OCI-LY7 (cell line): ENCODE results near the gene ABCA3. TPM values are rescaled to one million over a fixed set of nuclear protein-coding genes. Genes with fewer than 3 reads are reported as not detected.
"Not testable (repeated sequence)": the region's sequence is repeated elsewhere in the genome, so short reads cannot be mapped to it uniquely, and the experiment has no call there.

Source experiments
- BruUV-seq: library from RNA; stranded (reverse); fragments of 400-500 nt; replicated peaks from 2 replicates; lab custom pipeline; 2021; lab: Mats Ljungman, UMichigan
- CTCF ChIA-PET: fragments of 300-600 bp; sonication (Branson Sonifier 250); formaldehyde crosslinking; loops from one replicate; lab custom pipeline; 2022; ENCODE audit warnings: antibody characterized with exemption; ENCODE audit not compliant: unreplicated experiment; lab: Charles Lee
- POLR2A ChIA-PET: fragments of 300-600 bp; sonication (Branson Sonifier 250); formaldehyde crosslinking; loops from one replicate; lab custom pipeline; 2022; ENCODE audit warnings: antibody characterized with exemption; lab: Charles Lee
- DNase-seq: peaks from one replicate; pipeline ENCODE4 v3.0.0-alpha.2; 2015; ENCODE audit warnings: low spot score
- H2AFZ ChIP-seq: fragments of 200-600 bp; sonication (generic), shearing (Covaris generic); 2 replicates; pipeline ENCODE4 v1.6.1; 2014; ENCODE audit warnings: mild to moderate bottlenecking, antibody characterized with exemption, low read length, moderate library complexity
- H3K27ac ChIP-seq: fragments of 200-600 bp; sonication (generic); 2 replicates; pipeline ENCODE4 v1.5.1; 2014; ENCODE audit warnings: mixed run types, low read depth, mild to moderate bottlenecking, moderate library complexity, low read length, inconsistent platforms; ENCODE audit not compliant: poor library complexity, severe bottlenecking
- H3K36me3 ChIP-seq: fragments of 200-600 bp; sonication (generic); 2 replicates; pipeline ENCODE4 v1.6.1; 2014; ENCODE audit warnings: mild to moderate bottlenecking, antibody characterized with exemption, low read length, moderate library complexity, mixed read lengths; ENCODE audit not compliant: insufficient read depth
- H3K4me1 ChIP-seq: fragments of 200-600 bp; sonication (generic); 2 replicates; pipeline ENCODE4 v1.5.1; 2014; ENCODE audit warnings: mild to moderate bottlenecking, low read length; ENCODE audit not compliant: insufficient read depth, poor library complexity, severe bottlenecking
- H3K4me2 ChIP-seq: fragments of 200-600 bp; sonication (generic); 2 replicates; pipeline ENCODE4 v1.6.1; 2014; ENCODE audit warnings: mild to moderate bottlenecking, low read length
- H3K4me3 ChIP-seq: fragments of 200-600 bp; sonication (generic); 2 replicates; pipeline ENCODE4 v1.5.1; 2014; ENCODE audit warnings: mild to moderate bottlenecking, low read depth, low read length; ENCODE audit not compliant: poor library complexity, severe bottlenecking
- H3K79me2 ChIP-seq: fragments of 200-600 bp; sonication (generic); 2 replicates; pipeline ENCODE4 v1.6.1; 2016; ENCODE audit warnings: low read depth, mild to moderate bottlenecking, low read length, moderate library complexity, mixed read lengths; ENCODE audit not compliant: insufficient read depth
- H3K9me2 ChIP-seq: fragments of 200-600 bp; sonication (generic); 2 replicates; pipeline ENCODE4 v1.6.1; 2016; ENCODE audit warnings: mild to moderate bottlenecking, low read length, mixed read lengths; ENCODE audit not compliant: insufficient read depth
- H3K9me3 ChIP-seq: fragments of 200-600 bp; sonication (generic); 2 replicates; pipeline ENCODE4 v1.6.1; 2014; ENCODE audit warnings: mild to moderate bottlenecking, mixed run types, low read length, mixed read lengths
- H4K20me1 ChIP-seq: fragments of 200-600 bp; sonication (generic); 2 replicates; pipeline ENCODE4 v1.6.1; 2014; ENCODE audit warnings: mild to moderate bottlenecking, antibody characterized with exemption, low read length, moderate library complexity, mixed read lengths; ENCODE audit not compliant: insufficient read depth
- EZH2phosphoT487 ChIP-seq: fragments of 200-600 bp; sonication (generic); IDR thresholded peaks from 2 replicates; pipeline ENCODE4 v1.6.1; 2018; ENCODE audit warnings: low read depth, borderline replicate concordance, mild to moderate bottlenecking, mixed run types, antibody characterized with exemption, low read length, moderate library complexity, mixed read lengths
- intact Hi-C: fragments of 100-400 bp; cut with micrococcal nuclease; formaldehyde crosslinking; loops from one replicate; pipeline ENCODE4 v1.10.0; 2022; ENCODE audit not compliant: unreplicated experiment
- total RNA-seq, 2 experiments: library from RNA; depleted of rRNA in 1 of 2; stranded (reverse); fragments of >200 nt in 1 of 2; shearing (Covaris generic) in 1 of 2; gene quantifications; 2 replicates each; pipeline ENCODE4 v1.2.3, GENCODE V29; 2014 to 2022
- TF ChIP-seq, protein P1 (sequence below): fragments of 200-600 bp; sonication (generic); conservative IDR thresholded peaks from 2 replicates; pipeline ENCODE4 v1.5.1; 2014; ENCODE audit warnings: mild to moderate bottlenecking, antibody characterized with exemption, low read length, moderate library complexity, mixed read lengths

Gene ABCA3
- total RNA-seq, 2 experiments from 2014 or later, result 0.23 TPM; not detected in 1

DNA sequence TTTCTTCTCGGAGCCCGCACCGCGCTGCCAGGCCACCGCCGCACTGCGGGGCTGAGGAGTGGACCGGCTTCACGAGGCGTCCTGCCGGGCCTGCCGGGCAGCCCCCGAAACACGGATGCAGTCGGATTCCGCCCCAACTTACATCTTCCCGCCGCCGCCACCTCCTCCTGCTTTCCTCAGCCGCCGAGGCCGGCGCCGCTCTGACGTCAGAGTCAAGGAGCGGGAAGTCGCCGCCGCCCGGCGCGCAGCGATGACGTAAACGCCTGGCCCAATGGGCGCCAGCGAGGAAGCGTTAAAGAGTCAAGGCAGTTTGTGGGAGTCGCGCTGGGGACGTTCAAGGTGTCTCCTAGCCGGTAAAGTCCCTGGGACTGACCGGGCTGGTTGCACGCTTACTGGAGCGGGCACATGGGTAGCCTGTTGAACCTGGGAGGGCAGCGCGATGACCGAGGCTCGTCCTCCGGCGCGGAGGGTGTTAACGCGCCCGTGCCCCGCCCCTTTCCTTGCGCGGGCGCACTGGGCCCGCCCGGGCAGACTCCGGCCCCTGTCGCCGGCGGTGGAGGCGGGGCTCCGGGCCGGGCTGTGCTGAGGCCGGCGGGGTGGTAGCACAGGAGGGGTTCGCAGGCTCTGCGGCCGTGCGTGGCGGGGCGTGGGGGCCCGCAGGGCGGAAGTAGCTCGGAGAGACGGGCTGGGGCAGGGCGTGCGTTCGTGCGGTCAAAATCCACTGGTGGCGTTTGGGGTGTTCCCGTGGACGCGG is 72.4 kb downstream of the ABCA3 start, which contains the start of gene RNPS1:
RNPS1 (minus strand) TSS at position 214 of the 754 bp plus-strand sequence. CDS start 3,483 bp downstream, outside the sequence.
- Histone ChIP-seq H3K27ac (peak within 1 kb of the TSS; percentile 74), H3K4me3 (peak within 1 kb of the TSS; percentile 80), H3K9me2 (no peaks in the 10 kb centered on the region), H2AFZ (peak within 1 kb of the TSS; percentile 53), H3K36me3 (peaks cover 41% of the 10 kb centered on the region), H3K79me2 (peaks cover 54% of the 10 kb centered on the region), H3K4me1 (peaks cover 31% of the 10 kb centered on the region), H4K20me1 (peaks cover 29% of the 10 kb centered on the region), H3K9me3 (no peaks in the 10 kb centered on the region), H3K4me2 (peak within 1 kb of the TSS; percentile 78)
- ChIA-PET CTCF (no interaction called here), POLR2A (interaction anchor here (0.5 kb wide), 1 partner anchor 113 kb away, joined by 3 read pairs; the partner anchor contains the start of gene TRAF7)
- peak; percentile 98 for DNase-seq
- no TSS peak for BruUV-seq
- intact Hi-C loops, result loop anchor here (2.0 kb wide), 1 partner anchor 113 kb away; the partner anchor contains the start of gene TRAF7
- TF ChIP-seq EZH2phosphoT487, result no peak
- TF ChIP-seq, protein P1, sequence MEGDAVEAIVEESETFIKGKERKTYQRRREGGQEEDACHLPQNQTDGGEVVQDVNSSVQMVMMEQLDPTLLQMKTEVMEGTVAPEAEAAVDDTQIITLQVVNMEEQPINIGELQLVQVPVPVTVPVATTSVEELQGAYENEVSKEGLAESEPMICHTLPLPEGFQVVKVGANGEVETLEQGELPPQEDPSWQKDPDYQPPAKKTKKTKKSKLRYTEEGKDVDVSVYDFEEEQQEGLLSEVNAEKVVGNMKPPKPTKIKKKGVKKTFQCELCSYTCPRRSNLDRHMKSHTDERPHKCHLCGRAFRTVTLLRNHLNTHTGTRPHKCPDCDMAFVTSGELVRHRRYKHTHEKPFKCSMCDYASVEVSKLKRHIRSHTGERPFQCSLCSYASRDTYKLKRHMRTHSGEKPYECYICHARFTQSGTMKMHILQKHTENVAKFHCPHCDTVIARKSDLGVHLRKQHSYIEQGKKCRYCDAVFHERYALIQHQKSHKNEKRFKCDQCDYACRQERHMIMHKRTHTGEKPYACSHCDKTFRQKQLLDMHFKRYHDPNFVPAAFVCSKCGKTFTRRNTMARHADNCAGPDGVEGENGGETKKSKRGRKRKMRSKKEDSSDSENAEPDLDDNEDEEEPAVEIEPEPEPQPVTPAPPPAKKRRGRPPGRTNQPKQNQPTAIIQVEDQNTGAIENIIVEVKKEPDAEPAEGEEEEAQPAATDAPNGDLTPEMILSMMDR, result no peak

DNA sequence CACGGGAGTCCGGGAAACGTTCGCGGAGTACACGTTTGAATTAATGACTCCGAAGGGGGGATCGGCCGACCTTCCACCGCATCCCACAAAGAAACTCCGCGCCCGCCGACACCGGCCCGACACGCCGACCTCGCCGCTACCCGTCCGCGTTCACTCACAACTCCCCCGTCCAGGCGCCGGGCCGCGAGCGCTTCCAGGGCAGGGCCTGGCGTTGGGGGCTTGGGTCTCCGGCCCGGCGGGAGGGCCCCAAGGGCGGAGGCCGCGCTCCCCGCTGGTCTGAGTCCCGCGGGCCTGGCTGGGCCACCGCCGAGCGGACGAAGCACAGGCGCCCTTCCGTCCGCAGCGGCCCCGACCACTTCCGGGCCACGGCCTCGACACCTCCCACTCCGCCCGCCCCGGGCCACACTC is 73.0 kb downstream of the ABCA3 start:
- H3K9me2 ChIP-seq, DNase-seq, intact Hi-C loops, H3K9me3 ChIP-seq, BruUV-seq, CTCF ChIA-PET, POLR2A ChIA-PET: not testable (repeated sequence)
- Histone ChIP-seq H3K4me3 (peak overlapping the region; percentile 80), H4K20me1 (peaks cover 29% of the 10 kb centered on the region), H3K36me3 (peaks cover 47% of the 10 kb centered on the region), H3K79me2 (peaks cover 60% of the 10 kb centered on the region), H3K4me2 (peak overlapping the region; percentile 78), H2AFZ (peak overlapping the region; percentile 53), H3K27ac (peak overlapping the region; percentile 74), H3K4me1 (peaks cover 31% of the 10 kb centered on the region)

GRCh38 chr16:2266887-2267286 is 73.6 kb downstream of the ABCA3 start:
- POLR2A ChIA-PET, BruUV-seq, H3K9me3 ChIP-seq, H3K9me2 ChIP-seq, H3K27ac ChIP-seq, CTCF ChIA-PET, intact Hi-C loops, H2AFZ ChIP-seq, DNase-seq: not testable (repeated sequence)
- Histone ChIP-seq H3K79me2 (peaks cover 64% of the 10 kb centered on the region), H4K20me1 (peaks cover 29% of the 10 kb centered on the region), H3K36me3 (peaks cover 53% of the 10 kb centered on the region), H3K4me1 (peaks cover 31% of the 10 kb centered on the region), H3K4me3 (peak overlapping the region; percentile 80), H3K4me2 (peak overlapping the region; percentile 78)

- H3K4me2 ChIP-seq, DNase-seq, H2AFZ ChIP-seq, H3K4me3 ChIP-seq, H3K9me3 ChIP-seq, H3K9me2 ChIP-seq, CTCF ChIA-PET, BruUV-seq, POLR2A ChIA-PET, intact Hi-C loops, H3K27ac ChIP-seq: not testable (repeated sequence)
- peaks cover 18% of the 10 kb centered on the region for H3K4me1 ChIP-seq
- H4K20me1 ChIP-seq, result peaks cover 34% of the 10 kb centered on the region
- H3K79me2 ChIP-seq, result peaks cover 79% of the 10 kb centered on the region
- H3K36me3 ChIP-seq, result peaks cover 92% of the 10 kb centered on the region
Measured at GRCh38 chr16:2263026-2263425, 77.5 kb downstream of the ABCA3 start.
